GM12891 (cell line): ENCODE measurements around the gene SPOCK1.
A peak's percentile ranks its signal among the peaks of the same experiment; 100 is the strongest.

Experiments used
- PAX5 ChIP-seq: IDR thresholded peaks from 2 replicates; pipeline ENCODE4 v1.6.1; 2011; ENCODE audit warnings: low read length, moderate library complexity, mild to moderate bottlenecking; ENCODE audit not compliant: insufficient read depth, severe bottlenecking
- POLR2A ChIP-seq: IDR thresholded peaks from 2 replicates; pipeline ENCODE4 v1.6.1; 2011; ENCODE audit warnings: low read depth, low read length, control low read depth
- POLR2AphosphoS5 ChIP-seq: IDR thresholded peaks from 2 replicates; pipeline ENCODE4 v1.6.1; 2011; ENCODE audit warnings: low read depth, low read length, control low read depth
- POU2F2 ChIP-seq: IDR thresholded peaks from 2 replicates; pipeline ENCODE4 v1.6.1; 2011; ENCODE audit warnings: low read depth, mild to moderate bottlenecking, control low read depth, low read length, moderate library complexity
- SPI1 ChIP-seq: IDR thresholded peaks from 2 replicates; pipeline ENCODE4 v1.6.1; 2011; ENCODE audit warnings: low read depth, low read length, control low read depth
- TAF1 ChIP-seq: IDR thresholded peaks from 2 replicates; pipeline ENCODE4 v1.6.1; 2011; ENCODE audit warnings: low read depth, low read length, control low read depth

GRCh38 chr5:137015540-137016116 lies 483.5 kb downstream of the SPOCK1 start:
- TF ChIP-seq POLR2AphosphoS5 (no peak), POLR2A (no peak), TAF1 (no peak), SPI1 (no peak), POU2F2 (0 out of 2 replicates have a peak, but pooled peaks have one; percentile 60), PAX5 (no peak)
